NCI-H774 (cell line): ENCODE data around the gene OMA1.
"Not testable (repeated sequence)": the region's sequence is repeated elsewhere in the genome, so short reads cannot be mapped to it uniquely, and the experiment has no call there.

ENCODE experiments used
- DNase-seq: peaks from one replicate; lab custom pipeline; 2025; lab: John Stamatoyannopoulos, UW

Gene OMA1

DNA sequence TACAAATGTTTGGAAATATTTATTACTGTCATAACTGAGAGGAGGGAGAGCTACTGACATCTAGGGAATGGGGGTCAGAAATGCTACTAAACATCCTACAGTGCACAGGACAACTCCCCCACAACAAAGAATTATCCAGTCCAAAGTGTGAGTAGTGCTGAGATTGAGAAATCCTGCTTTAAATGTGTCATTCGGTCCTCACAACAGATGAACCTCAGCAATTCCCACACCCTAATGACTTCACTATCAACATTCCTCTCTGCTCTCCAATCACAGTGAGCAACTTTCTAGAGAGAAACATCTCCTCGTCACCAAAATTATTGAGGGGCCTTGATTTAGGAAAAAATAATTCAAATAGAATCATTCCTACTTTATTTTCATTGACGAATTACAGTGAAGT, 18.0 kb downstream of the OMA1 start:
- DNase-seq, result no peak

DNA sequence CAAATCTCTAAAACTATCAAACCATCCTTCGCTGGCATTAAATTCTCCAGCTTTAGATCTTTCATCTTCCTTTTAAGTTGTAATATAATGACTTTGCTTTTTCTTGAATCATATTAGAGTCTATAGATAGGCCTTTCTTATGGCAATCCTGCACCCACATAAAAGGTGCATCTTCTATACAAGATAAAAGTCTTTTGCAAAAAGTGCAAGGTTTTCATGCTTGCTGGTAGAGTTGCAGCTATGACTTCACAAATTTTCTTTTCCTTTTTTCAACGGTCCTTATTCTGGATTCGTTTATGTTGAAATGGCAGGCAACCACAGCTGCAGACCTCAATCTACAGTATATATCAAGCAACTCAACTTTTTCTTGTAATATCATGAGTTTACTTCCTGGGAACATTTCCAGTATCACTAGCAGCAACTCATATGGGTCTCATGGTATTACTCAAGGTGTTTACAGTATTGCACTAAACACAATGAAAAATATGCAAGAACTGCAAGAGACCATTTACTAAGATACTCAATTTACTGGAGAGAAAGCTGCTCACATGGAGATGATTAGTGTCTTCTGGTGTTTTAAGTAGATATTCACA, 22.1 kb downstream of the OMA1 start:
- no peak for DNase-seq

DNA sequence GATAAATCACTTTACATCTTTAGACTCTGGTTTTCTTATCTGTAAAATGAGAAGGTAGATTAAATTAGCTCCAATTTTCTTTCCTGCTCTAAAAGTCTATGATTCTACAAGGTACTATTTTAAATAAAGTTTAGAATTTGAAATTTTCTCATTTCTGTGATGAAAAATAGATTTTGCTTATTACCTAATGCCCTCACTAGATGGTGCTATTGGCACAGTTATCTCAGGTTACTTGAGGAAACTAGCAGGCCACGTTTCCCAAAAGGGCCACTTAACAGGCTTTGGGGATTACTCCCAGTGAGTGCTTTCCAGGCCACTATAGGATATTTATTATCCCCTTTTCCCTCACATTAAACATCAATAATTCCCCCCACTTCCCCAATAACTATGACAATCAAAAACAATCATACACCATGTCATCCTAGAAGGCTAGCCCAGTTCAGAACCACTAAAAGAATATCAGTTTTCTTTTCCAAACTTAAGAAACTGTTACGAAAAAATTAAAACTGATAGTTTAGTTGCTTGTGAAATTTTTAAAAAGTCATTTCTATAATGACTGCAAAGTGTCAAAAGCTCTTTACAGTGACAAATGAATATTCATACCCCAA, 30.6 kb downstream of the OMA1 start:
- peak; percentile 64 for DNase-seq

DNA sequence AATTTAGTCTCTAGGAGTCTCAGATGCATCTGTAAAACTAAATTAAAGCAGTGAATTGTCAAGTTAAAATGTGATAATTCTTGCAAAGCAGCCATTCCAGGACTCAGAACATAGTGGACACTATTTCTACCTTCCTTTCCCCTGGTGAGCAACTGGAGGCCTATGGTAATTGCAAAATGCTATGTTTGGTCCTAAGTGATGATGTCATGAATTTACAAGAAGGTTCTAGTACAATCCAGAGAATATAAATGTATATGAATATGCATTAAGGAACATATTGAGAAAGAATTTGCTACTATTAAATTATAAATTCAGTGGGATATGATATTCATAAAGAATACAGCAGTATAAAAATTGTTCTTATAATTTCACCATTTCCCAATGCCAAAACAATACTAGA, 32.6 kb downstream of the OMA1 start:
- no peak for DNase-seq

DNA sequence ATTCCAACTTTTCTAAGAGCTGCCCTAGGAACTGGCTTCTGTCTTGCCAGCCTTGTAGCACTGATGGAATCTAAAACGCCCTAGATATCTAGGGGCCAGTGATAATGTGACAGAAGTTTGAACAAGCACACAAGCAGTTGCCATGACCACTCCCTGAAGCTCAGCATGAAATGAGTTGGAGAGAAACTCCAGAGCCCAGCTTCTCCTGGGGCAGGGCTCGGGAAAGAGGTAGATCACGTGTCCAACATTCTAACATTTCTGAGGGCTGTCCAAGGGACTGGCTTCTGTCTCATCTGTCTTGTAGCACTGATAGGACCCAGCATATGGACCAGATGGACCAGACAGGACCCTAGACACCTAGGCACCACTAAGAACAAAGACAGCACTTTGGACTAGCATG, 37.9 kb downstream of the OMA1 start:
- DNase-seq, result no peak

DNA sequence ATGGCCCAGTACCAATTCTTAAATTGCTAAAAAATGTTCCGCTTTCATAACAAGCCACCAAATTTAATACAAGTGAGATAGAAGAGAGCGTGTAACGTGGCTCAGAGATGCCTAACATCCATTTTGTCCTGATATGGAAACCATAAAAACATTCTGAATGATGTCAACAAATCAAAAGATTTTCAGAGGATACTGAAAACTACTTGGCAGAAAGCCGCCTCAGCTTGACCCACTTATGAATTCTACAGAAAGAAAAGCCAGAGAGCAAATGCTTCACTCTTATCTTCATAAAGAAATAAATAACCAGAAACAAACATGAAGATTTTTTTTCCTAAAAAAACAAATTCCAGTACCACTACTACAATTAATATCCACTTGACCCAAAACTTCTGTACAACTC, 41.2 kb downstream of the OMA1 start:
- no peak for DNase-seq

DNA sequence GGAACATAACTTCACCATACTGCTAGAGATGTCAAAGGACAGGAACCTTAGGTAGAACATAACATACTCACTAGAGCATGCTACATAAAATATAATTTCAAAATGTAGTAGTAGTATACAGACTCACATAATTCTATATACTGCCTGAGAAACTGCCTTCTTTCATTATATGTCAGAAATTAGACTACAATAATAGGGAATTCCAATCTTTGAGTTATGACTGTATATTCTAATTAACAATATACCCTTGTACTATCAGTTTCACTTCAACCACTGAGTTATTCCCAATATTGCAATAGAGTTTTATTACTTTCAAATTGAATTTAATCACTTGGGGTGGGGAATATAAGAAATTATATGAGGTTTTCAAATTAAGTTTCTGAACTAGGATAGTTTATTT, 44.0 kb downstream of the OMA1 start:
- no peak for DNase-seq

DNA sequence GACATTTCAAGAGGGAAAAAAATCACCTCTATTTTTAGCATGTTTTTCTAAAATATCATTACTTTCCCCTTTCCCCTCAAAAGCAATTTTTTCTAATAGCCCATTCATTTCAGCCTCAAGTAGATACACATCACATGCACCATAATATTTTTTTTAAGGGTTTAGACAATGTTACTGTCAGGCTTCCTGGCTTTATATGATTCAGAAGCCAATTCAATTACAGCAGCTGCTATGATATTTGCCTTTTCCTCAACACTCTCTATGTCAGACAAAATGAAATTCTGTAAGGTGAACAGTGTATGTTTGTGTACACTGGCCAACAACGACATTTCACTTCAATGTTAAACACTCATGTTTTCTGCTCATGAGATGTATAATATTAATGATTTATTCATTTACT, 46.5 kb downstream of the OMA1 start:
- DNase-seq, result peak; percentile 68

DNA sequence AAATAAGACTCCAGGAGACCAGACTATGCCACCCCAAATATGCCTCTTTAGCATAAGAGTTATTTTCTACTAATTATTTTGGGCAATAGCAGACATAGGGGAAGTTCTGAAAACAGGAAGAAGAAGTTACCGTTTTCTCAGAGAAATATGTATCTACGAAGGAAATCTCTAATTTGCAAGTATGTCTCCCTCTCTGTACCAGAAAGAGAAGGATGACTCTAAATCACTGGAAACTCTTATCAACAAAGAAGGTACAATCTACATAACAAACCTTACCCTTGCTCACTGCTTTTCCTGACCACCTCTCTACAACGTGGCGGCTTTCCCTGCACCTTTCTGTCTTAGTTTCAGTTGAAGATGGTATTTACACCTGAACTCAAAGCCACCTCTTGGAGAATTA, 49.0 kb downstream of the OMA1 start:
- DNase-seq, result no peak

DNA sequence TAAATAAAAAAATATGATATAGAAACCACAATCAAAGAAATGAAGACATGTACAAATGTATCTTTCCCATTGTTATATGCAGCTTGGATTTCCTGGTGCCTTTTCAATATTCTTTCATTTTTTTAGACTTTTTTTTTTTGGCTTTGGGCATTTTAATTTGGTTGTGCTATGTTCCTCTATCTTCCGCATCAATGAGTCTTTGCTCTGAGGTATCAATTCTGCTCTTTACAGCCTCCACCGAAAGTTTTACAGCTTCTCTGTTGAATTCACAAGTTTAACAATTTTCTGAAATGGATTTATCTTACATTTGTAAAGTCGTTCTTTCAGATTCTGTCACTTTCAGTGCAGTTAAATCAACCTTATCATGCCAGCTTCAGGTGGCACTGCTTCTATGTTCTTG, 50.5 kb downstream of the OMA1 start:
- DNase-seq, result no peak

DNA sequence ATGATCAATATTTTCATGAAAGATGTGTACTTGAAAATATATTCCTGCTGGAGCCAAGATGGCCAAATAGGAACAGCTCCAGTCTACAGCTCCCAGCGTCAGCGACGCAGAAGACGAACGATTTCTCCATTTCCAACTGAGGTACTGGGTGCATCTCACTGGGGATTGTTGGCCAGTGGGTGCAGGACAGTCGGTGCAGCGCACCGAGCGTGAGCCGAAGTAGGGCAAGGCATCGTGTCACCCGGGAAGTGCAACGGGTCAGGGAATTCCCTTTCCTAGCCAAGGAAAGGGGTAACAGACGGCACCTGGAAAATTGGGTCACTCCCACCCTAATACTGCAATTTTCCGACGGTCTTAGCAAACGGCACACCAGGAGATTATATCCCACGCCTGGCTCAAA, 57.6 kb downstream of the OMA1 start:
- not testable (repeated sequence) for DNase-seq

DNA sequence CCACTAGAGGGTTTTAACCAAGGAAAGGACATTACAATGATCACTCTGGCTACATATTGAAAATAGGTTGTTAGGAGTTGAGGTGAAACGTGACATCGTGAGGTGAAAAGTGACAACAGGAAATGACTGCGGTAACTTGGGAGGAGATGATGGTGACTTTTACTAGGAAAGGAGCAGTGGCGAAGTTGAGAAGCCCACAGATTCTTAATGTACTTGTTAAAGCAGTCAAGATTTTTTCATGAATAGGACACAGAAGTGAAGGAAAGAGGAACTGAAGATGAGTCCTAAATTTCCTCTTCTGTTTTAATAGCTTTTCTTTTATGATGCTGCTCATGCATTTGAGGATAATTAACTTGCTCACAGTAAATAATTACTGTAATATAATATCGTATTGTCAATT, 59.5 kb downstream of the OMA1 start:
- DNase-seq, result no peak

DNA sequence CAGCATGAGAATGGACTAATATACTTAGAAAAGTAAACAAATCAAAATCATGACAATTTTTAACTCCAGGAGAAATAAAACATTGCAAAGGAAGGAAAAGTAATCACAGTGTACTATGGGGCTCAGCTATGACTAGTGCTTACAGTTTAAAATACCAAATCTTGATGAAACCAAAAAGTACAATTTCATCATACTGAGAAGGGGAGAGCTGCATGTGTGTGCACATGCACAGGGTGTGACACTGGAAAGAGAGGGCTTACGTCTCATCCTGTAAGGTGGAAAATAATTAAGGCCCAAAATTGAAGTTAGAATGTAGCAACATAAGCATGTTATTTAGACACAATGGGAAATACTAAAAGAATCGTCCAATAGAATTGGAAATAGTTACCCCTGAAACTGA, 64.6 kb downstream of the OMA1 start:
- no peak for DNase-seq

DNA sequence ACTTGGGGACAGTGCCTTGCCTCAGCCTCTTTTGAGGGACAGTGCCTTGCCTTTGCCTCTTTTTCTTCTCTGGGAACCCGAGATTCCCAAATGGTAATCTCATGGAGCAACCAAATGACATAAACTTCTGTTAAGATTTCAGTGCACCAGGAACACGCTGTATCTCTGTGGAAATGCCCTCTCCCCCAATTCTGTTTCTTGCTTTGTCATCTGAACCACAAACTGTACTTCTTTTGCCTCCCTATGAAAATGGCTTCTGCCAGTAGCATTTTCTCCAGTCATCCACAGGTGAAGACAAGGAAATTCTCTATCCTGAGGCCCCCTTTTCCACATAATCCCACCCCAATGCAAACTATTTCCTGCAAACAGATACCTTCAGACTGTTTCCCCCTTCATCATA, 66.3 kb downstream of the OMA1 start:
- no peak for DNase-seq

DNA sequence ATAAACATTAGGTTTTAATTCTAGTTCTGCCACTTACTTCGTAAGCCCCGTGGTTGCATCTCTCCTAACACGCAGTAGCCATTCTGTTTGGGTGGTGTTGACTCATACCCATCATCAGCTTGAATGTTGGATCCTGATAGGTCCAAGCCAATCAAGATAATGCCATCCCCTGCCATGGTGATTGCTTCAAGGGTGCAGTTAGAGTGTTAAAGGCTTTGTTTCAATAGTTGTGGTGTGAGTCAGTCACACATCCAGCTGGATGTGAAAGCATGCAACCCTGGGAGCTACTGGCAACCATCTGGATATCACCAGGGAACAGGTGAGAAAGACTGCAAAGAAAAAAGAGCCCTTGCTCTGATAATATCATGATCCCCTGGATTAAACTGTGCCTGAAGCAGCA, 69.1 kb downstream of the OMA1 start:
- no peak for DNase-seq

DNA sequence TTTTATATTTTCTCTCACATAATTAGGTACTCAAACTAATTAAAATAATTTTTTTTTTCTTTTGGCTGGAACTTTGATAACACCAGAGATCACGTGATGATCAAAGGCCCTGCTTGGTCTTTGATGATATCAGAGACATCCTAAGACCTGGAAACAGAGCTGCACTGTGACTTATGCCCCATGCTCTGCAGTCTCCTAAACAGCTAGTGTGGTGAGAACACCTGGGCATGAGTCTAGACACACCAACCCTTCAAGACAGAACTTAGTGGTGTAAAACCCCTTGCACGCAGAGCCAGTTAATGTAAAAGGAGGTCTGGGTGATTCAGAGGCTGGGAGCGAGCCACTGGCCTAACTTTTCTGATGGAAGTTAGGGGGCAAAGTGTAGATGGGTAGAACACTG, 70.3 kb downstream of the OMA1 start:
- no peak for DNase-seq

DNA sequence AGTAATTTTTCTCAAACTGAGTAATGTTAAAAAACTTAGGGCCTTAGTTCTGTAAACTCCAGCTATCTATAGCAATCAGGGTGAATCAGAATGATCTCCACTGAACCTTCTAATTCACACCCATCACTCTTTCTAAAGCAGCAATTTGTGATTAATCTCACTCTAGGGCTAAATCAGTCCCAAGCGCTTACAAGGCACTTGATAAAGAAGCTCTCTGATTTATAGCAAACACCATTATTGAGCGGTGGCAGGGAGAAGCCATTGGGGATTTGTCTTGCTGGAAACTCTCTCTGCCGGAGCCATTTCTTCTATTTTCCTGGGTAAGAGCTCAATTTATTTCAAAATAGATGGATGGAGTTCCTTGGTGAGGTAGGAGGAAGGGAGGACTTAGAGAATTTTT, 77.0 kb downstream of the OMA1 start:
- DNase-seq, result no peak

DNA sequence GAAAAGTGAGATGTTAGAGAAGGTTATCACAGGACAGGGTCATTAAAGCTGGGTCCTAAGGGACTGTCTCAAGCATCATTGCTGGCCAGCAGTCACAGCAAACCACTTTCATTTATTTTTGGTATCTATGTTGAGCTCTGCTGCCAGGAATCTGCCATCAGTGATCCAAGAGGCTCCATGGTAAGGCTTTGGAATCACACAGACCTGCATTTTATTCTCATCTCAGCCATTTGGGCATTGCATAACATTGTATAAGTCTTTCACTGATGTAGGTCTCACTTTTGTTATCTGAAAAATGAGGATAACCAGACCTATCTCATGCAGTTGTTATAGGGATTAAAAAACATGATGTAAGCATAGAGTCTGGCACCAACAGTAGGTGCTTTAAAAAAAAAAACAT, 77.5 kb downstream of the OMA1 start:
- no peak for DNase-seq

DNA sequence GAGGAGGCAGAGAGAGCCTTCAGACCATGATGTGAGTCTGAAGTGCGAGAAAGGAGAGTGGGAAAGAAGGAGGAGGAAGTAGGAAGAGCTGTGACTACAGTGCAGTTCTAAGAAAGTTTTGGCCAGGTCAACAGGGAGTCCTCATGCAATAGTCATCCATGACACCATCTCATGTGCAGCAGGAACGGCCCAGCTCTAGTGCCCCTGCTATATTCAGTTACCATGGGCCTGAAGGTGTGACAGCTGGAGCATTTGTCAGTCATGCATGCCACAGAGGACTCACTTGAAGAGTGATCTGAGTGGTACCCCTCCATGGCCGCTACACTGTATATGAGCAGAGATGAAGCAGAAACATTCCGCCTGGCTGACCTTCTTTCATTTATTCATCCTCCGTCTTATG, 77.9 kb downstream of the OMA1 start:
- DNase-seq, result no peak

DNA sequence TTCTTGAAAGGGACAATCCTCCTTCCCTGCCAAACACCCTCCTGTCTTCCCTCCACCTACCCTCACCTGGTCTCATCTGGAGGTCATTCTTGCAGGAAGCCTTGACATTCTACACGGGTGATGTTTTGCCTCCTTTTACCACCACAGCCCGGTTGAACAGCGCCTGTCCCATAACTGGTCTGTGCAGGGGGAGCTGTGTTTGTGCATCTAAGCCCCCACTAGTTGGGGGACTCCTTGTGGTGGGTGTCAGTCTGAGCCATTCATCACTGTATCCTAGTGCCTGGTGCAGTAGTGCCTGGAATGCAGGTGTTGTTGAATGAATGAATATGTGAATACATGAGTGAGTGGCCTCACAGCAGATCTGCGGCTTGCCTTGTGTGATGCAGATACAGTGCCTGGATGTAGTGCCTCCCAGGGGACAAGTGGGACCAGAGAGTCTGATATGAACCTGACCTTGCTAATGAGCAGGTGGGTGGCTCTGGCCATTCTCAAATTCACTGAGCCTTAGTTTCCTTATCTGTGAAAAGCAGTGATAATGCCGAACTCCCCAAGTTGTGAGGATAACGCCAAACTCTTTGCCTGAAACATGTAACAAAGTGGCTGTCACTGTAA, 79.8 kb downstream of the OMA1 start:
- DNase-seq, result no peak

DNA sequence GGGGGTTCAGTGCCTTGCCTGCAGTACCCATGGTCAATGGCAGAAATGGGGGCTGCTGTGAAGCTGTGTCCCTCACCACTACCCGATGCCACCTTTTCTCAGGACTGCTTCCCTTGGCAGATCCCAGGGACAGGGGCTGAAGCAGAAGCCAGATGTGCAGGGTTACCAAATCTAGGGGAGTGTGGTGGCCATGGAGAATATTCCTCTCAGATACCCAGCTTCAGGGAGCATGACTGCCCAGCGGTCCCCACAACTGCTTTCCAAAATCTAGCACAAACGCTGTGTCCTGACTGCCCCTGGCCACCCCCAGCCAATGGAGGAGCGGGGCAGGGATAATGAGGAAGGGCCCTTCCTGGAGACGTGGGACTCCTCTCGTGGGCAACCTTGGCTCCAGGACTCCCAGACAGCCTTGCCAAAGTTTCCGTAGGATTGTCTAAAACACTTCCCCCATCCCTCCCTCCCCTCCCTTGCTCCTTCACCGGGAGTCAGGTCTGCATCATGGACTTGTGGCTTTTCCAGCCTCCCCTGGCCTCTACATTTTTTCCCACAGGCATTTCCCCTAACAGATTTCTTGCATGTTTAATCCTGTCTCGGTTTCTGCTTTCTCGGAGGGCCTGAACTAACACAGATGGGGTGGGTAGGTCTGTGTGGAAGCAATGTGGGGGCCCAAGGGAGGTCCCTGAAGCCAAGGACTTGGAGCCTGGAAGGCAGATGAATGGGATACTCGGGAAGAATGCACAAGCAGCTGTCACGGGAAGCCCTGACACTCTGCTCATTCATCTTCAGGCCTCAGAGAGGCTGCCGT, 80.5 kb downstream of the OMA1 start:
- no peak for DNase-seq

DNA sequence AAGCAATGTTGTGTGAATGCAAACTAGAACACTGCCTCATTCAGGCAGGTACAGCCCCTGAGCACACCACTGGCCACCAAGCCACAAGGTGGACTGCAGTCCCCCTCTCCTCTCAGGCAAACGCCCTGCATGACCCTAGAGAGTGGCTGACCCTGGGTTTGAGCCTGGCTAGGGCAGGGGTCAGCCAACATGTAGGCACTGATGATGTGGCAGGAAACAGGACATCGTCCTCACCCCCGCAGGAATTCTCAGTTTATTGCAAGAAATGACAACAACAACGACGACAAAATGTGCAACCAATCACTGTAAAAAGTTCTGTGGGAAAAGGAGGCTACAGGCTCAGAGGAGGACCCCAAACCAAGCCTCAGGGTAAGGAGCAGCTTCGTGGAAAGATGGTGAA, 81.3 kb downstream of the OMA1 start:
- DNase-seq, result no peak

DNA sequence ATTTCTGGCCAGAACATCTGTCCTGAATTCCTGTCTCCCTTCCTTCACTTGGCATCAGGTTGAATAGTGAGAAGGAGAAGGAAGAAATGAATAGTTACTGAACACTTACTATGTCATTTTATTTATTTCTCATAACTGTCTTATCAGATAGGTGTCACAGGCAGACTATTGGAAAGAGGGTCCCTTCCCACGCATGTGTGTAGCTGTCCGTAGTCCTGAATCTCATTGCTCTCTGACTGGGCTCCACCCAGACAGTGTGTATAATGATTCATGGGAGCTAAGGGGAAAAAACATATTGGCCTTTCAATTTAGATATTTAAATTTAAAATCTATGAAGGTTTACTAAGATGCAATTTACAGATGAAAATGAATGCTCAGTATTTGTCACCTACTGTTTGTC, 86.1 kb downstream of the OMA1 start:
- DNase-seq, result no peak
